Mesenchymal stem cell (in vitro differentiated cells and primary cell): Measurements from ENCODE around the gene FAM133A. TPM values are rescaled to one million over a fixed set of nuclear protein-coding genes. Genes with fewer than 3 reads are reported as not detected.

ENCODE experiments used
- DNase-seq: peaks from one replicate; pipeline ENCODE4 v3.0.0-alpha.2; 2013
- H2AFZ ChIP-seq: one replicate; pipeline ENCODE4 v1.6.1; 2013; ENCODE audit warnings: low read depth, mild to moderate bottlenecking, control low read depth, inconsistent platforms, low read length, moderate library complexity
- H2AK5ac ChIP-seq: 2 replicates; pipeline ENCODE4 v1.6.1; 2013; ENCODE audit warnings: low read length, moderate library complexity, mild to moderate bottlenecking, inconsistent platforms; ENCODE audit not compliant: severe bottlenecking
- H2BK120ac ChIP-seq: one replicate; pipeline ENCODE4 v1.6.1; 2013; ENCODE audit warnings: low read depth, mild to moderate bottlenecking, inconsistent platforms, low read length, moderate library complexity
- H2BK12ac ChIP-seq, 2 experiments: one replicate each; pipeline ENCODE4 v1.6.1; 2013; ENCODE audit warnings: inconsistent platforms in 2 of 2, low read length in 2 of 2, mild to moderate bottlenecking in 2 of 2, moderate library complexity in 2 of 2, control low read depth in 1 of 2
- H2BK15ac ChIP-seq: one replicate; pipeline ENCODE4 v1.6.1; 2013; ENCODE audit warnings: mild to moderate bottlenecking, low read depth, inconsistent platforms; ENCODE audit not compliant: poor library complexity, severe bottlenecking
- H2BK5ac ChIP-seq: 2 replicates; pipeline ENCODE4 v1.6.1; 2013; ENCODE audit warnings: low read depth, mild to moderate bottlenecking, low read length, control low read depth, inconsistent platforms; ENCODE audit not compliant: poor library complexity, severe bottlenecking
- H3K14ac ChIP-seq, 2 experiments: one replicate each; pipeline ENCODE4 v1.6.1; 2013; ENCODE audit warnings: inconsistent platforms in 2 of 2, low read length in 2 of 2, control low read depth in 1 of 2, mild to moderate bottlenecking in 1 of 2, moderate library complexity in 1 of 2
- H3K18ac ChIP-seq, 2 experiments: one replicate each; pipeline ENCODE4 v1.6.1; 2013; ENCODE audit warnings: inconsistent platforms in 2 of 2, low read length in 2 of 2, control low read depth in 1 of 2, low read depth in 1 of 2, mild to moderate bottlenecking in 1 of 2
- H3K23ac ChIP-seq, 2 experiments: one replicate each; pipeline ENCODE4 v1.6.1; 2013; ENCODE audit warnings: inconsistent platforms in 2 of 2, low read length in 2 of 2, mild to moderate bottlenecking in 2 of 2, moderate library complexity in 2 of 2, control low read depth in 1 of 2
- H3K27ac ChIP-seq: 2 replicates; pipeline ENCODE4 v1.5.1; 2013; ENCODE audit warnings: mild to moderate bottlenecking, moderate library complexity, low read length, control low read depth, inconsistent platforms; ENCODE audit not compliant: poor library complexity, severe bottlenecking
- H3K27me3 ChIP-seq, 2 experiments: 2 replicates each; pipeline versions ENCODE4 v1.6.1 to v1.7.0; 2013; ENCODE audit warnings: low read length in 2 of 2, mild to moderate bottlenecking in 2 of 2, moderate library complexity in 2 of 2, control low read depth in 1 of 2, inconsistent platforms in 1 of 2; ENCODE audit not compliant: control insufficient read depth in 1 of 2, insufficient read depth in 1 of 2
- H3K36me3 ChIP-seq, 2 experiments: 2 replicates each; pipeline versions ENCODE4 v1.6.1 to v1.7.0; 2013; ENCODE audit warnings: low read length in 2 of 2, control low read depth in 1 of 2, inconsistent platforms in 1 of 2, low read depth in 1 of 2, mild to moderate bottlenecking in 1 of 2; ENCODE audit not compliant: insufficient read depth in 2 of 2, control insufficient read depth in 1 of 2
- H3K4ac ChIP-seq, 2 experiments: one replicate each; pipeline ENCODE4 v1.6.1; 2013; ENCODE audit warnings: inconsistent platforms in 2 of 2, low read length in 2 of 2, mild to moderate bottlenecking in 2 of 2, moderate library complexity in 2 of 2, control low read depth in 1 of 2, low read depth in 1 of 2
- H3K4me1 ChIP-seq: 2 replicates; pipeline ENCODE4 v1.6.1; 2013; ENCODE audit warnings: low read depth, low read length, control low read depth; ENCODE audit not compliant: control insufficient read depth, insufficient read depth
- H3K4me2 ChIP-seq: 2 replicates; pipeline ENCODE4 v1.6.1; 2013; ENCODE audit warnings: low read length, mild to moderate bottlenecking, inconsistent platforms; ENCODE audit not compliant: poor library complexity, severe bottlenecking
- H3K4me3 ChIP-seq, 2 experiments: 2 replicates each; pipeline versions ENCODE4 v1.5.1 to v1.7.0; 2013; ENCODE audit warnings: low read length in 2 of 2, mild to moderate bottlenecking in 2 of 2, control low read depth in 1 of 2, low read depth in 1 of 2; ENCODE audit not compliant: insufficient read depth in 1 of 2
- H3K79me1 ChIP-seq: replicated peaks from 2 replicates; pipeline ENCODE4 v1.6.1; 2013; ENCODE audit warnings: mild to moderate bottlenecking, control low read depth, low read length, inconsistent platforms; ENCODE audit not compliant: poor library complexity, severe bottlenecking
- H3K9ac ChIP-seq: 2 replicates; pipeline ENCODE4 v1.7.0; 2013; ENCODE audit warnings: mild to moderate bottlenecking, low read length, moderate library complexity
- H3K9me3 ChIP-seq: 2 replicates; pipeline ENCODE4 v1.7.0; 2013; ENCODE audit warnings: mild to moderate bottlenecking, low read length; ENCODE audit not compliant: control insufficient read depth
- H4K8ac ChIP-seq: one replicate; pipeline ENCODE4 v1.6.1; 2013; ENCODE audit warnings: inconsistent platforms, mild to moderate bottlenecking, low read length, moderate library complexity
- H4K91ac ChIP-seq: one replicate; pipeline ENCODE4 v1.6.1; 2013; ENCODE audit warnings: mild to moderate bottlenecking, low read length, inconsistent platforms
- WGBS: methylation state at CpG from one replicate; pipeline ENCODE4 v1.1.7; 2013; ENCODE audit warnings: mixed read lengths; 5-methylcytosine and 5-hydroxymethylcytosine counted together
- polyA plus RNA-seq, 2 experiments: library from polyadenylated mRNA; stranded (reverse); fragments of 200-250 nt; gene quantifications; one replicate each; pipeline ENCODE4 v1.2.3, GENCODE V29; 2013

FAM133A gene
- polyA plus RNA-seq (2013, experiment 1 of 2): 0.11 TPM
- 0.15 TPM for polyA plus RNA-seq (2013, experiment 2 of 2)

DNA sequence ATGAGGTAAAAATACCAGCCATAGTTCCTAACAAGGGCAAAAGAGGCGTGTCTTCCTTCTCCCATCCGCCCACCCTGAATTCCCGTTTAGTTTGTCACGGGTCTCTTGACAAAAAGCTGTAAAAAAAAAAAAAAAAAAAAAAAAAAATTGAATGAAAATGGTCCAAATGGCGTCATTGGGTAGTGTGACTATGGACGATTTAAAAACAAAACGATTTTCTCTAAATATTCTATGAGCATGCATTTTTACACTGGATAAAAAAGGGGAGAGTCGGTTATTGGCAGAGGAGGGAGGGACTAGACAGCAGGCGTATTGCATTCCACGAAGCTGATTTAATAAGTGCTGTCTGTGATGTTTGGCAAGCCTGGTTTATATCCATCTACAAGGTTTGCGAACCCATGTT lies at the start of gene FAM133A:
TSS of gene FAM133A (plus strand) at position 338 of the 403 bp plus-strand sequence. CDS start 35,214 bp downstream, outside the sequence.
- Histone ChIP-seq H3K27ac (peak within 1 kb of the TSS; percentile 45), H3K4me2 (peak within 1 kb of the TSS; percentile 63), H3K9me3 (no peaks in the 10 kb centered on the region), H3K14ac (no peak within 1 kb of the TSS), H2AK5ac (no peak within 1 kb of the TSS), H3K23ac (no peak within 1 kb of the TSS), H4K91ac (peak within 1 kb of the TSS; percentile 61), H2AFZ (peak within 1 kb of the TSS; percentile 60), H2BK15ac (no peak within 1 kb of the TSS), H3K4ac (no peak within 1 kb of the TSS), H3K4me3 (peak within 1 kb of the TSS; percentile 80 to 89), H2BK12ac (no peak within 1 kb of the TSS), H3K27me3 (peaks cover 0 to 21% of the 10 kb centered on the region in 2 experiments), H3K18ac (peak within 1 kb of the TSS; percentile 70 to 75), H3K79me1 (no peaks in the 10 kb centered on the region), H2BK120ac (no peak within 1 kb of the TSS), H3K36me3 (no peaks in the 10 kb centered on the region), H3K4me1 (no peaks in the 10 kb centered on the region), H2BK5ac (no peak within 1 kb of the TSS), H4K8ac (peak within 1 kb of the TSS; percentile 28), H3K9ac (peak within 1 kb of the TSS; percentile 87)
- DNase-seq: peak; percentile 39
- no CpG with 5 or more reads among the region's 11 CpGs for WGBS

DNA sequence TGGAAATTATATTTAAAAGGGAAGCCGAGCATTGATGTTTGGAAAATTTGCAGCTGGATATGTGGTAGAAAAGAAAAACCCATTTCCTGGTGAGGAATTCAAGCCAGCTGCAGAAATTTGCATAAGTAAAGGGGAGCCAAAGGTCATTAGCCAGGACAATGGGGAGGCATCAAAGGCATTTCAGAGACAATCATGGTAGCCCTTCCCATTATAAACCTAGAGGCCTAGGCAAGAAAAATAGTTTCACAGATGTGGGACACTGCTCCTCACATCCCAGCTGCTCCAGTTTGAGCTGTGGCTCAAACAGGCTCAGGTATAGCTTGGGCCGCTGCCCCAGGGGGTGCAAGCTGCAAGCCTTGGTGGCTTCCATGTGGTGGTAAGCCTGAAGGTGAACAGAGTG lies 36.4 kb upstream of the FAM133A start:
- H3K9ac ChIP-seq: no peak overlapping the region
- H3K14ac ChIP-seq: no peak overlapping the region
- H3K27me3 ChIP-seq: no peaks in the 10 kb centered on the region
- no peak overlapping the region for H3K4me2 ChIP-seq
- H2BK120ac ChIP-seq: no peak overlapping the region
- H2BK15ac ChIP-seq: no peak overlapping the region
- H3K27ac ChIP-seq: no peak overlapping the region
- H2BK12ac ChIP-seq: no peak overlapping the region
- no peak overlapping the region for H4K91ac ChIP-seq
- WGBS: 74% methylated on average over 2 of the region's 2 CpGs
- H3K36me3 ChIP-seq: no peaks in the 10 kb centered on the region
- H3K4ac ChIP-seq: no peak overlapping the region
- no peaks in the 10 kb centered on the region for H3K4me1 ChIP-seq
- no peak overlapping the region for H4K8ac ChIP-seq
- H3K79me1 ChIP-seq: no peaks in the 10 kb centered on the region
- no peak for DNase-seq
- H2AFZ ChIP-seq: no peak overlapping the region
- H2BK5ac ChIP-seq: no peak overlapping the region
- no peak overlapping the region for H3K18ac ChIP-seq
- no peak overlapping the region for H2AK5ac ChIP-seq
- H3K4me3 ChIP-seq: no peak overlapping the region
- H3K23ac ChIP-seq: no peak overlapping the region
- H3K9me3 ChIP-seq: no peaks in the 10 kb centered on the region

DNA sequence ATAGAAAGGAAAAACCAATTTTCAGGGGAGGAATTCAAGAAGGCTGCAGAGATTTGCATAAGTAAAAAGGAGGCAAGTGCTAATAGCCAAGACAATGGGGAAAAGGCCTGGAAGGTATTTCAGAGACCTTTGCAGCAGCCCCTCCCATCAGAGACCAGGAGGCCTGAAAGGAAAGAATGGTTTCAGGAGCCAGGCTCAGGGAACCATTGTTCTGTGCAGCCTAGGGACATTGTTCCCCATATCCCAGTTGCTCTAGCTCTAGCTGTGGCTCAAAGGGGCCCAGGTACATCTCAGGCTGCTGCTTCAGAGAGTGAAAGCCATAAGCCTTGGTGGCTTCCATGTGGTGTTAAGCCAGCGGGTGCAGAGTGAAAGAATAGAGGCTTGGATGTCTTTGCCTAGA lies 24.6 kb upstream of the FAM133A start:
- WGBS: 50% methylated on average over 1 of the region's 1 CpG
- no peak overlapping the region for H3K18ac ChIP-seq

DNA sequence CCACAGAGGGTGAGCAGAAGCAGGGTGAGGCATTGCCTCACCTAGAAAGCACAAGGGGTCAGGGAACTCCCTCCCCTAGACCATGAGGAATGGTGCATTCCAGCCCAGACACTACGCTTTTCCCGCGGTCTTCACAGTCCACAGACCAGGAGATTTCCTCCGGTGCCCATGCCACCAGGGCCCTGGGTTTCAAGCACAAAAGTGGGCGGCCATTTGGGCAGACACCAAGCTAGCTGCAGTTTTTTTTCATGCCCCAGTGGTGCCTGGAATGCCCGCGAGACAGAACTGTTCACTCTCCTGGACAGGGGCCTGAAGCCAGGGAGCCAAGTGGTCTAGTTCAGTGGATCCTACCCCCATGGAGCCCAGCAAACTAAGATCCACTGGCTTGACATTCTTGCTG lies 13.4 kb upstream of the FAM133A start:
- no peak overlapping the region for H3K27ac ChIP-seq
- no peak overlapping the region for H2BK120ac ChIP-seq
- no peak overlapping the region for H4K8ac ChIP-seq
- no peak overlapping the region for H3K4ac ChIP-seq
- WGBS: 95% methylated on average over 5 of the region's 7 CpGs
- no peaks in the 10 kb centered on the region for H3K9me3 ChIP-seq
- H2BK15ac ChIP-seq: no peak overlapping the region
- no peak overlapping the region for H4K91ac ChIP-seq
- H3K4me3 ChIP-seq: no peak overlapping the region
- no peak overlapping the region for H2BK12ac ChIP-seq
- no peaks in the 10 kb centered on the region for H3K27me3 ChIP-seq
- no peak overlapping the region for H2BK5ac ChIP-seq
- no peak for DNase-seq
- H3K79me1 ChIP-seq: no peaks in the 10 kb centered on the region
- no peaks in the 10 kb centered on the region for H3K4me1 ChIP-seq
- no peak overlapping the region for H3K18ac ChIP-seq
- H3K36me3 ChIP-seq: no peaks in the 10 kb centered on the region
- no peak overlapping the region for H2AFZ ChIP-seq
- no peak overlapping the region for H3K14ac ChIP-seq
- H3K23ac ChIP-seq: no peak overlapping the region
- H3K9ac ChIP-seq: no peak overlapping the region
- H3K4me2 ChIP-seq: no peak overlapping the region
- H2AK5ac ChIP-seq: no peak overlapping the region

More for the DNA sequence above, 24.6 kb upstream of the FAM133A start:
- H3K9ac ChIP-seq: no peak overlapping the region
- H4K91ac ChIP-seq: no peak overlapping the region
- no peaks in the 10 kb centered on the region for H3K79me1 ChIP-seq
- H3K4ac ChIP-seq: no peak overlapping the region
- H2BK5ac ChIP-seq: no peak overlapping the region
- no peak overlapping the region for H2AFZ ChIP-seq
- H3K36me3 ChIP-seq: no peaks in the 10 kb centered on the region
- no peak for DNase-seq
- H3K27me3 ChIP-seq: no peaks in the 10 kb centered on the region
- no peaks in the 10 kb centered on the region for H3K4me1 ChIP-seq
- no peak overlapping the region for H2BK15ac ChIP-seq
- no peak overlapping the region for H3K14ac ChIP-seq
- H2AK5ac ChIP-seq: no peak overlapping the region
- H3K4me3 ChIP-seq: no peak overlapping the region
- no peak overlapping the region for H2BK120ac ChIP-seq
- no peak overlapping the region for H3K27ac ChIP-seq
- H3K23ac ChIP-seq: no peak overlapping the region
- H3K4me2 ChIP-seq: no peak overlapping the region
- H3K9me3 ChIP-seq: peaks cover 4% of the 10 kb centered on the region
- no peak overlapping the region for H4K8ac ChIP-seq
- H2BK12ac ChIP-seq: no peak overlapping the region
